ENCODE data around the gene SLBP. TPM values are rescaled to one million over a fixed set of nuclear protein-coding genes. Genes with fewer than 3 reads are reported as not detected.
A peak's percentile ranks its signal among the peaks of the same experiment; 100 is the strongest.

SLBP gene
- total and polyA plus RNA-seq, 10 donors: 24.0 to 52.0 (median 34.7) TPM

- peak overlapping the region in 4 of 8 donors; percentile 18 to 53 (median 26) for H3K27ac ChIP-seq
- DNase-seq: no peak
- H3K4me1 ChIP-seq: peaks cover 0 to 61% (median 34%) of the 10 kb centered on the region in 6 donors
- H3K36me3 ChIP-seq: no peaks in the 10 kb centered on the region
- peaks cover 0 to 30% (median 18%) of the 10 kb centered on the region in 7 donors for H3K27me3 ChIP-seq (replicated peaks in 1 of 7)
- intact Hi-C loops (cut with DNase I; ENCODE audit: low total_unique reads): no loop called here
- no peaks in the 10 kb centered on the region for H3K9me3 ChIP-seq
- TF ChIP-seq POLR2AphosphoS5 (IDR thresholded peaks at IDR 0.05) (peak in 2 of 3 donors; percentile 8 to 32), POLR2A (IDR thresholded peaks at IDR 0.05) (no peak)
- H3K4me3 ChIP-seq: no peak overlapping the region
- WGBS, 5 donors: 29 to 52% (median 44%) methylated on average over 7 to 13 of the region's 13 CpGs
Observed at GRCh38 chr4:1759818-1760223, 47.7 kb upstream of the SLBP start.

- 81 to 88% (median 84%) methylated on average over 12 to 19 of the region's 19 CpGs for WGBS, 5 donors
- intact Hi-C loops (cut with DNase I; ENCODE audit: low total_unique reads): no loop called here
Observed at GRCh38 chr4:1759170-1759817, 47.2 kb upstream of the SLBP start.

GRCh38 chr4:1758306-1759121, 46.4 kb upstream of the SLBP start:
- TF ChIP-seq POLR2AphosphoS5 (IDR thresholded peaks at IDR 0.05) (no peak), POLR2A (IDR thresholded peaks at IDR 0.05) (no peak)
- TF ChIP-seq, protein P1, sequence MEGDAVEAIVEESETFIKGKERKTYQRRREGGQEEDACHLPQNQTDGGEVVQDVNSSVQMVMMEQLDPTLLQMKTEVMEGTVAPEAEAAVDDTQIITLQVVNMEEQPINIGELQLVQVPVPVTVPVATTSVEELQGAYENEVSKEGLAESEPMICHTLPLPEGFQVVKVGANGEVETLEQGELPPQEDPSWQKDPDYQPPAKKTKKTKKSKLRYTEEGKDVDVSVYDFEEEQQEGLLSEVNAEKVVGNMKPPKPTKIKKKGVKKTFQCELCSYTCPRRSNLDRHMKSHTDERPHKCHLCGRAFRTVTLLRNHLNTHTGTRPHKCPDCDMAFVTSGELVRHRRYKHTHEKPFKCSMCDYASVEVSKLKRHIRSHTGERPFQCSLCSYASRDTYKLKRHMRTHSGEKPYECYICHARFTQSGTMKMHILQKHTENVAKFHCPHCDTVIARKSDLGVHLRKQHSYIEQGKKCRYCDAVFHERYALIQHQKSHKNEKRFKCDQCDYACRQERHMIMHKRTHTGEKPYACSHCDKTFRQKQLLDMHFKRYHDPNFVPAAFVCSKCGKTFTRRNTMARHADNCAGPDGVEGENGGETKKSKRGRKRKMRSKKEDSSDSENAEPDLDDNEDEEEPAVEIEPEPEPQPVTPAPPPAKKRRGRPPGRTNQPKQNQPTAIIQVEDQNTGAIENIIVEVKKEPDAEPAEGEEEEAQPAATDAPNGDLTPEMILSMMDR (IDR thresholded peaks at IDR 0.05 in 8 of 11, conservative IDR thresholded peaks at IDR 0.05 in 3 of 11): no peak
- H3K27ac ChIP-seq: no peak overlapping the region
- peaks cover 0 to 16% (median 7%) of the 10 kb centered on the region in 7 donors for H3K27me3 ChIP-seq (replicated peaks in 1 of 7)
- intact Hi-C loops (cut with DNase I; ENCODE audit: low total_unique reads): no loop called here
- H3K4me3 ChIP-seq: no peak overlapping the region
- WGBS, 5 donors: 78 to 92% (median 86%) methylated on average over 24 to 27 of the region's 27 CpGs
- no peaks in the 10 kb centered on the region for H3K9me3 ChIP-seq
- peaks cover 0 to 61% (median 32%) of the 10 kb centered on the region in 6 donors for H3K4me1 ChIP-seq
- no peak for DNase-seq
- H3K36me3 ChIP-seq: no peaks in the 10 kb centered on the region

More at GRCh38 chr4:1759170-1759817, 47.2 kb upstream of the SLBP start:
- DNase-seq: no peak
- H3K4me1 ChIP-seq: peaks cover 0 to 61% (median 34%) of the 10 kb centered on the region in 6 donors
- H3K36me3 ChIP-seq: no peaks in the 10 kb centered on the region
- H3K4me3 ChIP-seq: no peak overlapping the region
- H3K27ac ChIP-seq: peak overlapping the region in 3 of 8 donors; percentile 23 to 53 (median 30)
- no peaks in the 10 kb centered on the region for H3K9me3 ChIP-seq
- TF ChIP-seq POLR2AphosphoS5 (IDR thresholded peaks at IDR 0.05) (no peak), POLR2A (IDR thresholded peaks at IDR 0.05) (no peak)
- TF ChIP-seq, protein P1 (IDR thresholded peaks at IDR 0.05 in 8 of 11, conservative IDR thresholded peaks at IDR 0.05 in 3 of 11): no peak
- H3K27me3 ChIP-seq (replicated peaks in 1 of 7): peaks cover 0 to 24% (median 13%) of the 10 kb centered on the region in 7 donors

DNA sequence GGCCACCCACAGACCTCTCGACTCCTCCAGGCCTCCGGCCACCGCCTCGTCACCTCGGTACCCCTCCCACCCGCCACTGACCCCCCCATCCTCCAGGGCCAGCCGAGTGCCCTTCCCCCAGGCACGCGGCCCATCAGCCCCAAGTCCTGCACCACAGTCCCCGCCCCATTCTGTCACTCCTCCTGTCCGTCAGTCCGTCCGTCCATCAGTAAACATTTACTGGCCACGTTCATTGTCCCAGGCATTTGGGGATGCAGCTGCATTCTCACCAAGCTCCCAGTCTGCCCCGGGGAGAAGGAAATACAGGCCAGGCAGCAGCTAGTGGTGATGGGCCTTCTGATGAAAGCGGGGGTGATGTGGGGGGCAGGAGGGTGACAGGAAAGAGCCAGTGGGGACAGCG, 45.7 kb upstream of the SLBP start:
- Histone ChIP-seq H3K9me3 (no peaks in the 10 kb centered on the region), H3K4me3 (no peak overlapping the region), H3K27me3 (replicated peaks in 1 of 7) (peaks cover 0 to 15% (median 0%) of the 10 kb centered on the region in 7 donors), H3K36me3 (no peaks in the 10 kb centered on the region), H3K4me1 (peaks cover 3 to 61% (median 33%) of the 10 kb centered on the region in 6 donors), H3K27ac (no peak overlapping the region)
- TF ChIP-seq, protein P1 (IDR thresholded peaks at IDR 0.05 in 8 of 11, conservative IDR thresholded peaks at IDR 0.05 in 3 of 11): no peak
- TF ChIP-seq POLR2A (IDR thresholded peaks at IDR 0.05): no peak
- TF ChIP-seq POLR2AphosphoS5 (IDR thresholded peaks at IDR 0.05): no peak
- DNase-seq: no peak
- 79 to 89% (median 83%) methylated on average over 15 to 17 of the region's 17 CpGs for whole genome bisulfite sequencing, 5 donors
- intact Hi-C loops (cut with DNase I; ENCODE audit: low total_unique reads): no loop called here

Measured in spleen (tissue), 11 donors.